Measurements from ENCODE around the gene MACO1. TPM values are rescaled to one million over a fixed set of nuclear protein-coding genes. Genes with fewer than 3 reads are reported as not detected.
"Not testable (repeated sequence)": the region's sequence is repeated elsewhere in the genome, so short reads cannot be mapped to it uniquely, and the experiment has no call there.

The MACO1 gene
- total RNA-seq, 1 experiment from 2014 or later = 22.9 TPM

GRCh38 chr1:25505656-25506385 lies 75.1 kb downstream of the MACO1 start:
- no peaks in the 10 kb centered on the region for H3K9me3 ChIP-seq (ENCODE audit: low read depth, low read length, poor library complexity, severe bottlenecking)
- TF ChIP-seq, protein P1, sequence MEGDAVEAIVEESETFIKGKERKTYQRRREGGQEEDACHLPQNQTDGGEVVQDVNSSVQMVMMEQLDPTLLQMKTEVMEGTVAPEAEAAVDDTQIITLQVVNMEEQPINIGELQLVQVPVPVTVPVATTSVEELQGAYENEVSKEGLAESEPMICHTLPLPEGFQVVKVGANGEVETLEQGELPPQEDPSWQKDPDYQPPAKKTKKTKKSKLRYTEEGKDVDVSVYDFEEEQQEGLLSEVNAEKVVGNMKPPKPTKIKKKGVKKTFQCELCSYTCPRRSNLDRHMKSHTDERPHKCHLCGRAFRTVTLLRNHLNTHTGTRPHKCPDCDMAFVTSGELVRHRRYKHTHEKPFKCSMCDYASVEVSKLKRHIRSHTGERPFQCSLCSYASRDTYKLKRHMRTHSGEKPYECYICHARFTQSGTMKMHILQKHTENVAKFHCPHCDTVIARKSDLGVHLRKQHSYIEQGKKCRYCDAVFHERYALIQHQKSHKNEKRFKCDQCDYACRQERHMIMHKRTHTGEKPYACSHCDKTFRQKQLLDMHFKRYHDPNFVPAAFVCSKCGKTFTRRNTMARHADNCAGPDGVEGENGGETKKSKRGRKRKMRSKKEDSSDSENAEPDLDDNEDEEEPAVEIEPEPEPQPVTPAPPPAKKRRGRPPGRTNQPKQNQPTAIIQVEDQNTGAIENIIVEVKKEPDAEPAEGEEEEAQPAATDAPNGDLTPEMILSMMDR (conservative IDR thresholded peaks at IDR 0.05; ENCODE audit: low read depth, low read length) = no peak
- no peak for TF ChIP-seq EZH2 (IDR thresholded peaks at IDR 0.05; ENCODE audit: borderline replicate concordance, low read depth, low read length, poor library complexity, severe bottlenecking)
- POLR2A ChIA-PET (ENCODE audit: low non-redundant PET) = no interaction called here
- no peak overlapping the region for H3K27ac ChIP-seq (ENCODE audit: low read depth, low read length, poor library complexity, severe bottlenecking)
- no peak for DNase-seq (ENCODE audit: low spot score)
- no TSS peak for BruUV-seq (replicated peaks)
- no peaks in the 10 kb centered on the region for H3K4me1 ChIP-seq (ENCODE audit: insufficient read depth, low read length, poor library complexity, severe bottlenecking)
- no peaks in the 10 kb centered on the region for H3K36me3 ChIP-seq (ENCODE audit: insufficient read depth, low read length, poor library complexity, severe bottlenecking)
- CTCF ChIA-PET = no interaction called here
- H3K27me3 ChIP-seq (replicated peaks; ENCODE audit: insufficient read depth, low read depth, low read length, poor library complexity) = no peaks in the 10 kb centered on the region
- H3K4me3 ChIP-seq (ENCODE audit: low read depth, low read length, poor library complexity, severe bottlenecking) = no peak overlapping the region
- intact Hi-C loops (cut with micrococcal nuclease; ENCODE audit: unreplicated experiment) = no loop called here

DNA sequence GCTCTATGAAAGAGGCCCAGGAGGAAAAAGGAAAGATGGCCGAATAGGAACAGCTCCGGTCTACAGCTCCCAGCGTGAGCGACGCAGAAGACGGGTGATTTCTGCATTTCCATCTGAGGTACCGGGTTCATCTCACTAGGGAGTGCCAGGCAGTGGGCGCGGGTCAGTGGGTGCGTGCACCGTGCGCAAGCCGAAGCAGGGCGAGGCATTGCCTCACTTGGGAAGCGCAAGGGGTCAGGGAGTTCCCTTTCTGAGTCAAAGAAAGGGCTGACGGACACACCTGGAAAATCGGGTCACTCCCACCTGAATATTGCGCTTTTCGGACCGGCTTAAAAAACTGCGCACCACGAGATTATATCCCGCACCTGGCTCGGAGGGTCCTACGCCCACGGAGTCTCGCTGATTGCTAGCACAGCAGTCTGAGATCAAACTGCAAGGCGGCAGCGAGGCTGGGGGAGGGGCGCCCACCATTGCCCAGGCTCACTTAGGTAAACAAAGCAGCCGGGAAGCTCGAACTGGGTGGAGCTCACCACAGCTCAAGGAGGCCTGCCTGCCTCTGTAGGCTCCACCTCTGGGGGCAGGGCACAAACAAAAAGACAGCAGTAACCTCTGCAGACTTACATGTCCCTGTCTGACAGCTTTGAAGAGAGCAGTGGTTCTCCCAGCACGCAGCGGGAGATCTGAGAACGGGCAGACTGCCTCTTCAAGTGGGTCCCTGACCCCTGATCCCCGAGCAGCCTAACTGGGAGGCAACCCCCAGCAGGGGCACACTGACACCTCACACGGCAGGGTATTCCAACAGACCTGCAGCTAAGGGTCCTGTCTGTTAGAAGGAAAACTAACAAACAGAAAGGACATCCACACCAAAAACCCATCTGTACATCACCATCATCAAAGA lies 76.1 kb downstream of the MACO1 start:
- DNase-seq (ENCODE audit: low spot score); H3K27ac ChIP-seq (ENCODE audit: low read depth, low read length, poor library complexity, severe bottlenecking); H3K4me1 ChIP-seq (ENCODE audit: insufficient read depth, low read length, poor library complexity, severe bottlenecking); POLR2A ChIA-PET (ENCODE audit: low non-redundant PET); H3K27me3 ChIP-seq (replicated peaks; ENCODE audit: insufficient read depth, low read depth, low read length, poor library complexity); H3K4me3 ChIP-seq (ENCODE audit: low read depth, low read length, poor library complexity, severe bottlenecking); H3K9me3 ChIP-seq (ENCODE audit: low read depth, low read length, poor library complexity, severe bottlenecking); H3K36me3 ChIP-seq (ENCODE audit: insufficient read depth, low read length, poor library complexity, severe bottlenecking); BruUV-seq (replicated peaks); CTCF ChIA-PET; intact Hi-C loops (cut with micrococcal nuclease; ENCODE audit: unreplicated experiment): not testable (repeated sequence)

- TF ChIP-seq, protein P1 (conservative IDR thresholded peaks at IDR 0.05; ENCODE audit: low read depth, low read length) = no peak
- TF ChIP-seq EZH2 (IDR thresholded peaks at IDR 0.05; ENCODE audit: borderline replicate concordance, low read depth, low read length, poor library complexity, severe bottlenecking) = no peak
- ChIA-PET POLR2A (ENCODE audit: low non-redundant PET) (no interaction called here), CTCF (no interaction called here)
- Histone ChIP-seq H3K4me1 (ENCODE audit: insufficient read depth, low read length, poor library complexity, severe bottlenecking) (no peaks in the 10 kb centered on the region), H3K36me3 (ENCODE audit: insufficient read depth, low read length, poor library complexity, severe bottlenecking) (no peaks in the 10 kb centered on the region), H3K4me3 (ENCODE audit: low read depth, low read length, poor library complexity, severe bottlenecking) (no peak overlapping the region), H3K27me3 (replicated peaks; ENCODE audit: insufficient read depth, low read depth, low read length, poor library complexity) (no peaks in the 10 kb centered on the region), H3K27ac (ENCODE audit: low read depth, low read length, poor library complexity, severe bottlenecking) (no peak overlapping the region), H3K9me3 (ENCODE audit: low read depth, low read length, poor library complexity, severe bottlenecking) (no peaks in the 10 kb centered on the region)
- DNase-seq (ENCODE audit: low spot score) = no peak
- intact Hi-C loops (cut with micrococcal nuclease; ENCODE audit: unreplicated experiment) = no loop called here
- no TSS peak for BruUV-seq (replicated peaks)
Measured at GRCh38 chr1:25513666-25514065, 83.0 kb downstream of the MACO1 start.
